K562 (cell line): Measurements from ENCODE around the gene BMPR2. TPM values are rescaled to one million over a fixed set of nuclear protein-coding genes. Genes with fewer than 3 reads are reported as not detected.

ENCODE experiments used
- ATAC-seq: fragments of 200-7000 bp; cut with Tn5 transposase; 3 replicates; pipeline ENCODE4 v1.9.1; 2020; ENCODE audit warnings: moderate library complexity
- BruUV-seq: library from RNA; stranded (reverse); fragments of 400-500 nt; replicated peaks from 2 replicates; lab custom pipeline; 2021; lab: Mats Ljungman, UMichigan
- CTCF ChIA-PET: fragments of 300-600 bp; formaldehyde crosslinking; extraction: SDS; loops from one replicate; lab custom pipeline; 2021; ENCODE audit warnings: low intra/inter-chr PET ratio; lab: Yijun Ruan, JAX
- POLR2A ChIA-PET: fragments of 300-600, 350-650 bp; sonication (Branson Sonifier 250); formaldehyde crosslinking; extraction: SDS; loops from one replicate; lab custom pipeline; 2021; ENCODE audit warnings: antibody characterized with exemption, inconsistent platforms; lab: Yijun Ruan, JAX
- DNase-seq, 4 experiments: peaks; one replicate each; pipeline versions ENCODE4 v3.0.0 to v3.0.0-alpha.2; 2011 to 2018; ENCODE audit warnings: low spot score in 3 of 4, mixed read lengths in 3 of 4; ENCODE audit errors: extremely low read depth in 1 of 4
- FAIRE-seq: peaks from 2 replicates; lab custom pipeline; 2011; peaks lifted over from hg19 to GRCh38; lab: Jason Lieb, UNC
- H2AFZ ChIP-seq: 2 replicates; pipeline ENCODE4 v1.6.0; 2011; ENCODE audit warnings: low read depth, low read length, control low read depth, inconsistent platforms
- H3K27ac ChIP-seq: fragments of 200-600 bp; 3 replicates; pipeline ENCODE4 v1.8.0; 2011; ENCODE audit warnings: low read depth, mild to moderate bottlenecking, control low read depth, inconsistent platforms, low read length, moderate library complexity, mixed read lengths; ENCODE audit errors: extremely low read depth
- H3K27me3 ChIP-seq, 2 experiments: fragments of 300-600 bp in 1 of 2; 2 replicates in 1 of 2; 3 replicates in 1 of 2; pipeline versions ENCODE4 v1.6.0 to v1.8.0; 2011; ENCODE audit warnings: inconsistent platforms in 2 of 2, low read length in 2 of 2, mild to moderate bottlenecking in 1 of 2, mixed read lengths in 1 of 2, moderate library complexity in 1 of 2; ENCODE audit not compliant: control insufficient read depth in 2 of 2, insufficient read depth in 2 of 2
- H3K36me3 ChIP-seq: fragments of 300-600 bp; 3 replicates; pipeline ENCODE4 v1.8.0; 2011; ENCODE audit warnings: mild to moderate bottlenecking, low read length, inconsistent platforms; ENCODE audit not compliant: control insufficient read depth, insufficient read depth
- H3K4me1 ChIP-seq, 2 experiments: fragments of 200-600 bp in 1 of 2; replicated peaks in 1 of 2; 2 replicates in 1 of 2; 3 replicates in 1 of 2; pipeline versions ENCODE4 v1.5.1 to v1.8.0; 2011; ENCODE audit warnings: inconsistent platforms in 2 of 2, low read length in 2 of 2, mild to moderate bottlenecking in 1 of 2, mixed read lengths in 1 of 2, moderate library complexity in 1 of 2; ENCODE audit not compliant: control insufficient read depth in 2 of 2, insufficient read depth in 2 of 2
- H3K4me2 ChIP-seq: 2 replicates; pipeline ENCODE4 v1.6.1; 2011; ENCODE audit warnings: low read length, control low read depth, inconsistent platforms, mixed read lengths; ENCODE audit not compliant: insufficient read depth
- H3K4me3 ChIP-seq: fragments of 200-600 bp; sonication (generic), shearing (Covaris generic); 2 replicates; pipeline ENCODE4 v1.5.1; 2016; ENCODE audit warnings: control low read depth, inconsistent platforms
- H3K79me2 ChIP-seq: fragments of 200-600 bp; 3 replicates; pipeline ENCODE4 v1.8.0; 2011; ENCODE audit warnings: low read length, inconsistent platforms; ENCODE audit not compliant: control insufficient read depth, insufficient read depth
- H3K9ac ChIP-seq, 2 experiments: 2 replicates each; pipeline versions ENCODE4 v1.6.0 to v1.6.1; 2011; ENCODE audit warnings: low read depth in 2 of 2, low read length in 2 of 2, control low read depth in 1 of 2, inconsistent platforms in 1 of 2, mild to moderate bottlenecking in 1 of 2, mixed read lengths in 1 of 2; ENCODE audit not compliant: insufficient read depth in 1 of 2
- H3K9me1 ChIP-seq: one replicate; pipeline ENCODE4 v1.6.0; 2011; ENCODE audit warnings: inconsistent platforms, mild to moderate bottlenecking, low read length, moderate library complexity; ENCODE audit not compliant: control insufficient read depth, insufficient read depth
- H3K9me3 ChIP-seq: replicated peaks from 2 replicates; pipeline ENCODE4 v1.5.1; 2011; ENCODE audit warnings: low read depth, low read length, inconsistent platforms; ENCODE audit not compliant: control insufficient read depth, insufficient read depth
- H4K20me1 ChIP-seq: replicated peaks from 2 replicates; pipeline ENCODE4 v1.6.1; 2011; ENCODE audit warnings: low read length, inconsistent platforms, mixed read lengths; ENCODE audit not compliant: control insufficient read depth, insufficient read depth
- ARID1B ChIP-seq: fragments of 450-650 bp; IDR thresholded peaks from 2 replicates; pipeline ENCODE4 v1.6.1; 2016; ENCODE audit warnings: antibody characterized with exemption, mild to moderate bottlenecking, inconsistent platforms
- CBFA2T2 ChIP-seq: fragments of 450-650 bp; conservative IDR thresholded peaks from 2 replicates; pipeline ENCODE4 v1.6.1; 2017; ENCODE audit warnings: mild to moderate bottlenecking
- CBFA2T3 ChIP-seq: fragments of 450-650 bp; IDR thresholded peaks from 2 replicates; pipeline ENCODE4 v1.6.1; 2017
- CHD4 ChIP-seq: fragments of 200-600 bp; sonication (generic); IDR thresholded peaks from 3 replicates; pipeline ENCODE4 v1.6.1; 2012; ENCODE audit warnings: low read depth, mild to moderate bottlenecking, mixed read lengths, low read length, inconsistent platforms; ENCODE audit not compliant: insufficient read depth, insufficient replicate concordance, poor library complexity, severe bottlenecking
- DPF2 ChIP-seq: fragments of 450-650 bp; IDR thresholded peaks from 2 replicates; pipeline ENCODE4 v1.6.1; 2016
- EP300 ChIP-seq: IDR thresholded peaks from 2 replicates; pipeline ENCODE4 v1.6.1; 2012; ENCODE audit warnings: low read length, improper control_type of control experiment
- KDM1A ChIP-seq, 2 experiments: fragments of 450-650 bp; IDR thresholded peaks; 2 replicates each; pipeline ENCODE4 v1.6.1; 2016; ENCODE audit warnings: mild to moderate bottlenecking in 2 of 2
- KHSRP ChIP-seq: fragments of 450-650 bp; IDR thresholded peaks from 2 replicates; pipeline ENCODE4 v1.6.1; 2017
- MCM7 ChIP-seq, 2 experiments: fragments of 450-650 bp; IDR thresholded peaks; 2 replicates each; pipeline ENCODE4 v1.6.1; 2016 to 2018
- PHB ChIP-seq: fragments of 250-450 bp; sonication (Bioruptor Pico); IDR thresholded peaks from 2 replicates; pipeline ENCODE4 v1.5.0; 2021
- RCOR1 ChIP-seq, 2 experiments: IDR thresholded peaks; 2 replicates each; pipeline ENCODE4 v1.6.1; 2012; ENCODE audit warnings: low read depth in 2 of 2, low read length in 2 of 2, borderline replicate concordance in 1 of 2, improper control_type of control experiment in 1 of 2
- SMARCA4 ChIP-seq: fragments of 450-650 bp; IDR thresholded peaks from 2 replicates; pipeline ENCODE4 v1.6.1; 2016
- TAL1 ChIP-seq: fragments of 450-650 bp; IDR thresholded peaks from 2 replicates; pipeline ENCODE4 v1.6.1; 2016; ENCODE audit warnings: mild to moderate bottlenecking
- TEAD4 ChIP-seq, 2 experiments: sonication (generic) in 1 of 2; formaldehyde crosslinking in 1 of 2; IDR thresholded peaks; 2 replicates each; pipeline versions ENCODE4 v1.6.1 to v1.8.0; 2012 to 2022; ENCODE audit warnings: borderline replicate concordance in 1 of 2, inconsistent platforms in 1 of 2, low read length in 1 of 2, mild to moderate bottlenecking in 1 of 2, missing genetic modification reagents in 1 of 2
- ZNF583 ChIP-seq: fragments of 250-450 bp; sonication (Bioruptor Pico); IDR thresholded peaks from 2 replicates; pipeline ENCODE4 v1.4.0; 2020
- in situ Hi-C: fragments of 300-500 bp; cut with MboI; formaldehyde crosslinking; loops from 4 replicates; pipeline ENCODE4 v1.15.0; 2018; ENCODE audit warnings: inconsistent platforms, mixed read lengths
- intact Hi-C: fragments of 100-400 bp; cut with micrococcal nuclease; formaldehyde crosslinking; loops from 2 replicates; pipeline ENCODE4 v1.14.2; 2022
- polyA plus RNA-seq, 8 experiments: library from polyadenylated mRNA; depleted of rRNA in 4 of 8; stranded (reverse) in 5 of 8; unstranded in 3 of 8; fragments of >200 nt; fragmentation: Nextera tagmentation in 2 of 8; fragmentation: Illumina TruSeq in 1 of 8; extraction: Ambion mirVana in 2 of 8; extraction: Trizol in 1 of 8; gene quantifications; 2 replicates each; pipeline versions ENCODE4 v1.2.1 to v1.2.3, GENCODE V29; 2011 to 2014; ENCODE audit warnings: inconsistent platforms in 1 of 8, missing spikeins in 1 of 8
- total RNA-seq, 7 experiments: library from RNA; depleted of rRNA in 6 of 7; stranded (reverse); fragments of >200 nt in 6 of 7; fragmentation: Illumina TruSeq in 2 of 7; extraction: Trizol in 2 of 7; gene quantifications; 2 replicates each; pipeline versions ENCODE4 v1.2.1 to v1.2.3, GENCODE V29; 2011 to 2021; ENCODE audit warnings: low replicate concordance in 1 of 7
- TF ChIP-seq, protein P1 (sequence below): sonication (generic); formaldehyde crosslinking; IDR thresholded peaks from 2 replicates; pipeline ENCODE4 v1.8.0; 2022; ENCODE audit warnings: missing genetic modification reagents, mild to moderate bottlenecking, borderline replicate concordance

Gene BMPR2
- total and polyA plus RNA-seq, 9 of the 15 experiments (the other 6 are each of a cell fraction or from before 2014, with no cell fraction given) = 0.73 to 5.0 (median 3.3) TPM

GRCh38 chr2:202418511-202418910 lies 42.4 kb downstream of the BMPR2 start:
- ChIA-PET CTCF (no interaction called here), POLR2A (interaction anchor here (0.6 to 0.7 kb wide), 2 partner anchors 37 to 149 kb away, joined by 3 read pairs; no protein-coding TSS in a partner anchor)
- H3K27ac ChIP-seq = no peak overlapping the region
- H3K9ac ChIP-seq = no peak overlapping the region
- H3K79me2 ChIP-seq = no peaks in the 10 kb centered on the region; the same call in 2 of the 3 replicates
- in situ Hi-C loops (no loop called here), intact Hi-C loops (no loop called here)
- peaks cover 0 to 6% of the 10 kb centered on the region in 2 experiments; a peak in 3 of 5 replicates for H3K4me1 ChIP-seq
- TF ChIP-seq MCM7 (IDR thresholded peaks at IDR 0.05) = no peak
- peak; percentile 51; the same call in 1 of the 2 replicates for TF ChIP-seq SMARCA4
- no peak for TF ChIP-seq CHD4
- 0 out of 4 replicates have a peak, but pooled peaks of 1 of the 2 experiments have one; percentile 20 for TF ChIP-seq RCOR1 (IDR thresholded peaks at IDR 0.05; ENCODE audit: borderline replicate concordance in 1 of 2, low read depth in 2 of 2, low read length in 2 of 2)
- TF ChIP-seq CBFA2T3 = peak; percentile 64
- TF ChIP-seq PHB (CRISPR knock-in tag) = no peak
- TF ChIP-seq KHSRP = no peak
- 0 out of 2 replicates have a peak, but pooled peaks have one; percentile 21 for TF ChIP-seq CBFA2T2
- TF ChIP-seq ZNF583 (CRISPR knock-in tag) = no peak
- TF ChIP-seq TAL1 = peak; percentile 47; the same call in 1 of the 2 replicates
- peak; percentile 66; the same call in 1 of the 2 replicates for TF ChIP-seq ARID1B
- TF ChIP-seq TEAD4 (IDR thresholded peaks at IDR 0.05; ENCODE audit: low read length) = 0 out of 2 replicates have a peak, but pooled peaks have one; percentile 34
- TF ChIP-seq TEAD4 (CRISPR knock-in tag; IDR thresholded peaks at IDR 0.05; ENCODE audit: borderline replicate concordance) = no peak
- TF ChIP-seq KDM1A (IDR thresholded peaks at IDR 0.05) = no peak
- peak; percentile 32; the same call in 1 of the 2 replicates for TF ChIP-seq EP300
- TF ChIP-seq DPF2 = peak; percentile 54; the same call in 1 of the 2 replicates
- TF ChIP-seq, protein P1, sequence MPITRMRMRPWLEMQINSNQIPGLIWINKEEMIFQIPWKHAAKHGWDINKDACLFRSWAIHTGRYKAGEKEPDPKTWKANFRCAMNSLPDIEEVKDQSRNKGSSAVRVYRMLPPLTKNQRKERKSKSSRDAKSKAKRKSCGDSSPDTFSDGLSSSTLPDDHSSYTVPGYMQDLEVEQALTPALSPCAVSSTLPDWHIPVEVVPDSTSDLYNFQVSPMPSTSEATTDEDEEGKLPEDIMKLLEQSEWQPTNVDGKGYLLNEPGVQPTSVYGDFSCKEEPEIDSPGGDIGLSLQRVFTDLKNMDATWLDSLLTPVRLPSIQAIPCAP (CRISPR knock-in tag) = no peak
- H3K27me3 ChIP-seq = no peaks in the 10 kb centered on the region
- no peaks in the 10 kb centered on the region for H3K9me3 ChIP-seq
- H4K20me1 ChIP-seq = no peaks in the 10 kb centered on the region
- no peaks in the 10 kb centered on the region for H3K9me1 ChIP-seq
- DNase-seq = peak in 1 of 4 experiments; percentile 24
- H3K4me2 ChIP-seq = no peak overlapping the region
- no peak overlapping the region for H3K4me3 ChIP-seq
- no peak overlapping the region for H2AFZ ChIP-seq
- peak; percentile 15 for FAIRE-seq
- BruUV-seq = no TSS peak
- peak; percentile 64 for ATAC-seq
- H3K36me3 ChIP-seq = no peaks in the 10 kb centered on the region
